Choroid plexus epithelial cell (primary cell): ENCODE data around the gene MED25.

ENCODE experiments used
- DNase-seq: peaks from one replicate; pipeline ENCODE4 v3.0.0-alpha.2; 2010; ENCODE audit warnings: low read depth
- H3K4me3 ChIP-seq: 2 replicates; pipeline ENCODE4 v1.5.1; 2011; ENCODE audit warnings: low read depth, mild to moderate bottlenecking, control low read depth, low read length, moderate library complexity
- TF ChIP-seq, protein P1 (sequence below): conservative IDR thresholded peaks from 2 replicates; pipeline ENCODE4 v1.5.1; 2011; ENCODE audit warnings: low read depth, mild to moderate bottlenecking, control low read depth, inconsistent platforms, low read length, moderate library complexity

The MED25 gene

DNA sequence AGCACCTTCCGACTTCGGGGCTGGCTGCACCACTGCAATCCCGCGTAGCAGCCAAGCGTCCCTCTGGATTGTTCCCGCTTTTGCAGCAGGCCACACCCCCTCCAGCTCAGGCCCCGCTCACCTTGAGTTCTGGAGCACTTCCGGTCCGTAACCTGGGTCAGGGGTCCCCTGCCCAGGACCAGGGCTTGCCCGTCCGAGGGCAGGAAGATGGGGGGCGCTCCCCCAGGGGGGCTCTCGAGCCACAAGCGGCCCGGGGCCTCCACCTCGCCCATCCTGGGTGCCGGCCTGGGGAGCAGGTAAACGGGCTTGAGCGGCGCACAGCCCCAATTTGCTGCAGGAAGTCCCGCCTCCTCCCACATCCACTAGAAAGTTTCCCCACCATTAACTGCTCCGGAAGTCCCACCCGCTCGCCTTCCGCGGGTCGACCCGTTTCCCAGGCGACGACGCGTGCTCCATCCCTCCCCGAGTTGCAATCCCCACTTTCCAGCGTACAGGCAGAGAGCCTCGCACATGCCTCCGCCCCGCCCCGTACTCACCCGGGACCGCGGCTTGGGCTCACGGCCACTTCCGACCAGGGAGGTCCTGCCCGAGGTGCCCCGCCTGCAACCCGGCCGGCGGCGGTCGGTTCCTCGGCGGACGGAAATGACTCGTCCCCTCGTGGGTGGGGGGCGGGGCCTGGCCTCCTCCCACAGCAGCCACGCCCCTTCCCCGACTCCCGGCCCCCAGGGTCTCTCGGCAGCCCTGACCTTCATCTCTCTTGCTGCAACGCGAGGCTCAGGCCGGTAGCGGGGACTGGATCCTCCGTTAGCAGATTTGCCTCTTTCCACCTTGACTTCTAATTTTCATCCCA, 49.1 kb downstream of the MED25 start, which contains the start of gene PNKP:
PNKP (minus strand) TSS at position 644 of the 850 bp plus-strand sequence; CDS start at position 272, 372 bp downstream.
- H3K4me3 ChIP-seq = peak within 1 kb of the TSS; percentile 90
- peak; percentile 92 for DNase-seq
- TF ChIP-seq, protein P1, sequence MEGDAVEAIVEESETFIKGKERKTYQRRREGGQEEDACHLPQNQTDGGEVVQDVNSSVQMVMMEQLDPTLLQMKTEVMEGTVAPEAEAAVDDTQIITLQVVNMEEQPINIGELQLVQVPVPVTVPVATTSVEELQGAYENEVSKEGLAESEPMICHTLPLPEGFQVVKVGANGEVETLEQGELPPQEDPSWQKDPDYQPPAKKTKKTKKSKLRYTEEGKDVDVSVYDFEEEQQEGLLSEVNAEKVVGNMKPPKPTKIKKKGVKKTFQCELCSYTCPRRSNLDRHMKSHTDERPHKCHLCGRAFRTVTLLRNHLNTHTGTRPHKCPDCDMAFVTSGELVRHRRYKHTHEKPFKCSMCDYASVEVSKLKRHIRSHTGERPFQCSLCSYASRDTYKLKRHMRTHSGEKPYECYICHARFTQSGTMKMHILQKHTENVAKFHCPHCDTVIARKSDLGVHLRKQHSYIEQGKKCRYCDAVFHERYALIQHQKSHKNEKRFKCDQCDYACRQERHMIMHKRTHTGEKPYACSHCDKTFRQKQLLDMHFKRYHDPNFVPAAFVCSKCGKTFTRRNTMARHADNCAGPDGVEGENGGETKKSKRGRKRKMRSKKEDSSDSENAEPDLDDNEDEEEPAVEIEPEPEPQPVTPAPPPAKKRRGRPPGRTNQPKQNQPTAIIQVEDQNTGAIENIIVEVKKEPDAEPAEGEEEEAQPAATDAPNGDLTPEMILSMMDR = no peak

DNA sequence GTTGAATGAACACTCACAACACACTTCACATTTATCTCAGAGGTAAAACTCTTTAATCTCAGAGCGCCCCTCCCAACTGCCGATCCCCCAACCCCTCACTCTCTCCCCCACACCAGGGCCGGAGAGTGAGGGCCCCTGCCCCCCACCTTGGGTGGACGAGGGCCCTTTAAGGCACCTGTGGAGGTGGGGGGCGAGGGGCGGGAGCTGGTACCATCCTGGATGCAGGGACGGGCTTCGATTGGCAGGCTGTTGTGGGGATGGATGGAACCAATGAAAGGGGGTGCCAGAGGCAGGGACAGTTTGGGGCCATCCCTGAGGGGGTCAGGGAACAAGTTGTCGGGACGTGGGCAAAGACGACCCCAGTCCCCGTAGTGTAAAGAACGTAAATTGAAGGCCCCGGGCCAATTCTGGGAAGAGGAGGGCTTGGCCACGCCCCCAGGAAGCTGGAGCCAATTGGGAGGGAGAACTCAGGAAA, 51.0 kb downstream of the MED25 start:
- no peak for DNase-seq
- H3K4me3 ChIP-seq = peak overlapping the region; percentile 48
- TF ChIP-seq, protein P1 = no peak

DNA sequence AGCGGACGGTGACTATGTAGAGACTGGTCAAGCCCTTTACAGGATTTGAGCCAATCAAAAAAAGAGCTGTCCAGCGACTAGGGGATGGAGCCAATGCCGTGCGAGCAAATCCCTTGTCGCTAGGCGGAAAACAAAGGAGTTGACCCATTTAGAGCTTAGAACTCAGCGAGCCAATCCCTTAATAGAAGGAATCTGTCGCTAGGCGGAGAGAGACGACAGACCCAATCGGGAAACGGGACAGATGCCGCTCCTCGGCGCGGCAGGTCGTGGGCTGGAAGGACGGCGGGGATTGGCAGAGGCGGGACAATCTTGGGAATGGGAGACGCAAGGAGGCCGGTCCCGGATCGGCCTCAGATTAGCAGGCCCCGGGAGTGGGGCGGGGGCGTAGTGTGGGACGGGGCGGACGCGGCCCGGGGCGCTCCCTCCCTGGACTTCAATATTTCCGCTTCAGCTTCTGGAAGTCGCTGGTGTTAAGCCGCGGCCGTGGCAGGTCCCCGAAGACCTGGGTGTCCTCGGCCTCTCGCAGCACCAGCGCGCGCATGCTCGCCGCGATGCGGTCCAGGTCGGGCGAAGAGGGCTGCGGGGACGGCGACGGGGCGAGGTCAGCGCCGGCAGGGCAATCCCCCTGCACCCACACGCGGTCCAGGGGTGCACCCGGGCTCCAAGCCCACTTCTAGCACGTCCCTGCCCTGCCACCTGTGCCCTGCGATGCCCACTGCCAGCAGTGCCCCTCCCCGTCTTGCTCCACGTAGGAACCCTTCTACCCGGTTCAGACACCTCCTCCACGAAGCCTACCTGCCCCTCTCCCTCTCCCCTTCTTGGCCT, 51.6 kb downstream of the MED25 start:
- peak overlapping the region; percentile 60 for H3K4me3 ChIP-seq
- DNase-seq = peak; percentile 100
- TF ChIP-seq, protein P1 = peak; percentile 1

DNA sequence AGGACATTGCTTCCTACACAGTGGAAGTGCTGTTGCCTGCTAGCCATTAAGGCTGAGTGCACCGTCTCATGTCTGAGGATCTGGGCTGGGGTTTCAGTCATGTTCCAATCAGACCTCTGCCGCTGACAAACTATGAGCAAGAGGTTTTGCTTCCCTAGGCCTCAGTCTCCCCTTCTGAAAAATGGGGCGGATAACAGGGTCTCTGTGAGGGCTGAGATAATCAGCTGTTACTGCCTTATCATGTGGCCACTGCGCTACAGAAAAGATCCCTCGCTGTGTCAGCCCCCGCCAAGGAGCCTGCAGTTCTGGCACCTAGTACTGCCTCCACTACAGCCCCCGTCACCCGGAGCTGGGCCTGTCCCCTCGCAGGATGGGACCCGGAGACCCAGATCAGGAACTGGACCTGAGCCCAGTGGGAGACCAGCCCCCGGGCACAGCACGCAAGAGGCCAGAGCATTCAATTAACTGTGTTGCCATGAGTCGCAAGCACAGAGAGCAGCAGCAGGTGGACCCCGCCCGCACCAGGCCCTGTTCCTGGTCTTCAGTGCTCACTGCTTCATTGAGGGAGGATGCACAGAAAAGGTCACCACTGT, 52.3 kb downstream of the MED25 start:
- TF ChIP-seq, protein P1 = no peak
- DNase-seq = no peak

DNA sequence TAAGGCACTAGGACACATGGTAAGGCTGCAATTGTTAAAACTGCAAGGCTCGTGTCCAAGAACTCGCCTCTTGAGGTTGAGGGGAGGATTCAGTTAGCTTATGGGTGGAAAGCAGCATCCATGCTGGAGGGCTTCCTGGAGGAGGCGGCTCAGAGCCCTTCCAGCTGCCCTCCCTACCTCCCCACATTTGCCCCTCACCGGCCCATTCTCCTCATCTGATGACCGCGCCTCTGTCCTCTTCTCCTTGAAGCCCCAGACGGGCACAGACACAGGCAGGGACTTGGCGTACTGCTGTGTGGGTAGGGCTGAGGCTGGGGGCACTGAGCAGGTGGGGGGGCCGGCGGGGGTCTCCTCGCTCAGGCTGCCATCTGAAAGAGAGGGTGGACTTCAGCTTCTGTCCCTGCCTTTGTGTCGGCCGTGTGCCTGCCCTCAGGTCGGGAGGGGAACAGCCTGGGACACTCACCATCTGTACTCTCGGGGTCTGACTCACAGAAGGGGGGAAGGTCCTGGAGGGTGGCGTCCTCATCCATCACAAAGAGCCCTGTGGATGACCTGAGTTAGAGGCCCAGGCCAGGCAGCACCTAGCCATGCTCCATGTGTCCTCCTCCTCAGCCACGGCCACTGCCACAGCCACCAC, 53.4 kb downstream of the MED25 start:
- TF ChIP-seq, protein P1 = no peak
- H3K4me3 ChIP-seq = no peak overlapping the region
- DNase-seq = no peak

More for the DNA sequence above, 52.3 kb downstream of the MED25 start:
- peak overlapping the region; percentile 60 for H3K4me3 ChIP-seq

DNA sequence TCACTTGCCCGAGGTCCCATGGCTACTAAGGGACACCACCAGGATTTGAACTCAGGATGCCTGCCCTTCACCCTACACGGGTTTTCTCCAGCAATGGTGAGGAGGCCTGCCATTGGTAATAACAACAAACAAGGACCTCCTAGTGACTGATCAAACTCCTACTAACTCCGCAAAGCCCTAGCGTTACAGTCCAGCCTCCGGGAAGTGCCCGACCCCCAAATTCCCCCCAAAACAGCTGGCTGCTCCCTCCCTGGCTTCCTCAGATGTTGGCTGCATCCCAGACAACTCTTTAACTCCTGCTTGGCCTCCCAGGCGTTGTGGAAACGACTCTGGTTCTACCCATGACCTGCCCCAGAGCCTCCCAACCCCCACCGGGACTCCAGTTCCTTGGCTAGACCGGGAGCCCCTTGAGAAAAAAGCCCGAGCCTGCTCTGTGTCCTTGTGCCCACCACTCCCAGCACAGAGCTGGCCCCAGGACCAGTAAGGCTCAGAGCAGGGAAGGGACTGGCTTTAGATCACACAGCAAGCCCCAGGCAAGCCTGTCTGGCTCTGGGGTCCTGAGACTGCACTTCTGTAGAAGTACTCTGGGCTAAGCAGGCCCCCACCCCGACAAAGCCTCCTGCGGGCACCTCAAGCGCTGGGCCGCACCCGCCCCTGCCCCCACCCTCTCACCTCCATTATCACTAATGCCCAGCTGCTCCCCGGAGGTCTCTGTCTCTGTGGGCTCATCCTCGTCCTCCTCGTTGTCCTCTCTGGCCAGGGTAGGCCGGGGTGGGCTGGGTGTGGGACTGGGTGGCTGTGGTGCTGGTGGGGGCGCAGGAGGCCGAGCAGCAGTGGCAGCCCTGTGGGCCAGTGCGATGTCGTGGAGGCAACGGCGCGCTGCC, 54.4 kb downstream of the MED25 start:
- TF ChIP-seq, protein P1 = no peak
- no peak overlapping the region for H3K4me3 ChIP-seq
- no peak for DNase-seq
